Coronary artery (tissue), 2 donors: Measurements from ENCODE around the gene PNPLA7.

Source experiments
- DNase-seq: peaks from one replicate; pipeline ENCODE4 v3.0.0-alpha.2; 2017; ENCODE audit warnings: low spot score
- H3K27ac ChIP-seq, 2 donors: fragments of 200-600 bp; sonication (generic); one replicate each; pipeline ENCODE4 v1.5.1; 2016 to 2019
- H3K4me3 ChIP-seq: fragments of 200-600 bp; sonication (generic); 2 replicates; pipeline ENCODE4 v1.5.1; 2016; ENCODE audit warnings: mild to moderate bottlenecking, moderate library complexity
- CTCF ChIP-seq: fragments of 200-600 bp; sonication (generic); IDR thresholded peaks from one replicate; pipeline ENCODE4 v1.5.1; 2019; ENCODE audit warnings: antibody characterized with exemption

The PNPLA7 gene

GRCh38 chr9:137433916-137434431 is 116.2 kb downstream of the PNPLA7 start:
- TF ChIP-seq CTCF = no peak
- Histone ChIP-seq H3K27ac (no peak overlapping the region), H3K4me3 (no peak overlapping the region)
- DNase-seq = no peak

- no peak for DNase-seq
These were observed 116.8 kb downstream of the PNPLA7 start for GRCh38 chr9:137433349-137433915.

GRCh38 chr9:137432687-137433348 is 117.4 kb downstream of the PNPLA7 start:
- no peak for DNase-seq
- no peak for TF ChIP-seq CTCF
- Histone ChIP-seq H3K27ac (no peak overlapping the region), H3K4me3 (no peak overlapping the region)

More at GRCh38 chr9:137433349-137433915, 116.8 kb downstream of the PNPLA7 start:
- Histone ChIP-seq H3K4me3 (no peak overlapping the region), H3K27ac (no peak overlapping the region)
- no peak for TF ChIP-seq CTCF

- Histone ChIP-seq H3K27ac (no peak overlapping the region), H3K4me3 (no peak overlapping the region)
- no peak for DNase-seq
- TF ChIP-seq CTCF = no peak
These were observed 118.7 kb downstream of the PNPLA7 start for GRCh38 chr9:137431416-137431931.

- DNase-seq = no peak
- Histone ChIP-seq H3K27ac (no peak overlapping the region), H3K4me3 (no peak overlapping the region)
- no peak for TF ChIP-seq CTCF
These were observed 119.3 kb downstream of the PNPLA7 start for GRCh38 chr9:137430723-137431415.

GRCh38 chr9:137429974-137430722 is 120.1 kb downstream of the PNPLA7 start:
- TF ChIP-seq CTCF = no peak
- H3K4me3 ChIP-seq = no peak overlapping the region
- DNase-seq = no peak

More at GRCh38 chr9:137429974-137430722, 120.1 kb downstream of the PNPLA7 start:
- no peak overlapping the region for H3K27ac ChIP-seq
